Esophagus squamous epithelium (tissue), 5 donors: ENCODE results near the gene LILRB2. TPM values are rescaled to one million over a fixed set of nuclear protein-coding genes. Genes with fewer than 3 reads are reported as not detected.
A peak's percentile ranks its signal among the peaks of the same experiment; 100 is the strongest.
"Not testable (repeated sequence)": the region's sequence is repeated elsewhere in the genome, so short reads cannot be mapped to it uniquely, and the experiment has no call there.

Experiments
- DNase-seq: peaks from one replicate; lab custom pipeline; 2025; lab: John Stamatoyannopoulos, UW
- H3K27ac ChIP-seq, 4 donors: fragments of 200-600 bp; sonication (generic); one replicate each; pipeline ENCODE4 v1.5.1; 2016 to 2019; ENCODE audit warnings: mild to moderate bottlenecking in 1 of 4
- H3K27me3 ChIP-seq, 4 donors: fragments of 200-600 bp; sonication (generic); 1 replicate in 3 of 4; 2 replicates in 1 of 4; pipeline versions ENCODE4 v1.5.1 to v1.6.0; 2017 to 2021; ENCODE audit warnings: antibody characterized with exemption in 1 of 4
- H3K36me3 ChIP-seq, 3 donors: fragments of 200-600 bp; sonication (generic); one replicate each; pipeline ENCODE4 v1.5.1; 2016 to 2019
- H3K4me1 ChIP-seq, 3 donors: fragments of 200-600 bp; sonication (generic); one replicate each; pipeline ENCODE4 v1.5.1; 2017 to 2019
- H3K4me3 ChIP-seq, 4 donors: fragments of 200-600 bp; sonication (generic); 1 replicate in 3 of 4; 2 replicates in 1 of 4; pipeline ENCODE4 v1.5.1; 2016 to 2019; ENCODE audit warnings: mild to moderate bottlenecking in 2 of 4, moderate library complexity in 1 of 4
- H3K9me3 ChIP-seq, 3 donors: fragments of 200-600 bp; sonication (generic); one replicate each; pipeline ENCODE4 v1.5.1; 2016 to 2019
- CTCF ChIP-seq, 6 experiments: fragments of 450-650 bp in 4 of 6; fragments of 200-600 bp in 2 of 6; sonication (generic) in 2 of 6; IDR thresholded peaks; one replicate each; pipeline ENCODE4 v1.5.1; 2016 to 2019; ENCODE audit warnings: antibody characterized with exemption in 6 of 6, mild to moderate bottlenecking in 4 of 6, moderate library complexity in 4 of 6
- POLR2A ChIP-seq, 4 donors: fragments of 450-650 bp; IDR thresholded peaks; one replicate each; pipeline ENCODE4 v1.6.1; 2017; ENCODE audit warnings: antibody characterized with exemption in 4 of 4, mild to moderate bottlenecking in 4 of 4, moderate library complexity in 3 of 4
- WGBS, 2 donors: methylation state at CpG; one replicate each; pipeline ENCODE4 v1.1.5; 2018; 5-methylcytosine and 5-hydroxymethylcytosine counted together
- intact Hi-C: fragments of 100-400 bp; cut with DNase I; formaldehyde crosslinking; loops from one replicate; pipeline ENCODE4 v1.15.0; 2022
- total RNA-seq, 4 donors: library from RNA; depleted of rRNA; stranded (reverse); fragments of >200 nt; gene quantifications; one replicate each; pipeline ENCODE4 v1.1.0, GENCODE V29; 2016
- donor health status: DM: yes; HTN: yes; CAD: no.

Gene LILRB2
- total RNA-seq, 4 donors from 2014 or later: 0.40 to 1.9 (median 1.0) TPM; not detected in 1

GRCh38 chr19:54239491-54240371 is 41.2 kb downstream of the LILRB2 start:
- not testable (repeated sequence) for H3K27me3 ChIP-seq, H3K9me3 ChIP-seq, H3K36me3 ChIP-seq, DNase-seq, H3K4me1 ChIP-seq, H3K27ac ChIP-seq, H3K4me3 ChIP-seq
- intact Hi-C loops: loop anchor here (10.0 kb wide), 1 partner anchor 75 kb away; no protein-coding TSS in a partner anchor
- WGBS, 2 donors: 60 to 70% methylated on average over 2 to 3 of the region's 21 CpGs

GRCh38 chr19:54233941-54234340 is 47.0 kb downstream of the LILRB2 start:
- Histone ChIP-seq H3K27me3 (peaks cover 0 to 27% (median 0%) of the 10 kb centered on the region in 4 donors), H3K9me3 (no peaks in the 10 kb centered on the region), H3K36me3 (no peaks in the 10 kb centered on the region), H3K4me1 (no peaks in the 10 kb centered on the region), H3K27ac (no peak overlapping the region), H3K4me3 (no peak overlapping the region)
- intact Hi-C loops: loop anchor here (10.0 kb wide), 1 partner anchor 69 kb away; no protein-coding TSS in a partner anchor
- WGBS, 2 donors: 41 to 82% methylated on average over 3 to 5 of the region's 5 CpGs
- no peak for DNase-seq
- TF ChIP-seq CTCF (IDR thresholded peaks at IDR 0.05) (no peak), POLR2A (IDR thresholded peaks at IDR 0.05) (no peak)

GRCh38 chr19:54231077-54231931 is 49.6 kb downstream of the LILRB2 start:
- H3K36me3 ChIP-seq: no peaks in the 10 kb centered on the region
- no peak overlapping the region for H3K4me3 ChIP-seq
- H3K4me1 ChIP-seq: no peaks in the 10 kb centered on the region
- DNase-seq: no peak
- H3K27ac ChIP-seq: no peak overlapping the region
- intact Hi-C loops: loop anchor here (10.0 kb wide), 1 partner anchor 67 kb away; no protein-coding TSS in a partner anchor
- no peaks in the 10 kb centered on the region for H3K9me3 ChIP-seq
- WGBS, 2 donors: 15 to 18% methylated on average over 18 to 20 of the region's 21 CpGs
- TF ChIP-seq CTCF (IDR thresholded peaks at IDR 0.05) (peak; percentile 77 to 87 (median 85)), POLR2A (IDR thresholded peaks at IDR 0.05) (no peak)
- peaks cover 0 to 30% (median 0%) of the 10 kb centered on the region in 4 donors for H3K27me3 ChIP-seq

GRCh38 chr19:54230031-54230430 is 50.9 kb downstream of the LILRB2 start:
- 81 to 86% methylated on average over 7 of the region's 7 CpGs for WGBS, 2 donors
- TF ChIP-seq POLR2A (IDR thresholded peaks at IDR 0.05) (no peak), CTCF (IDR thresholded peaks at IDR 0.05) (no peak)
- H3K27me3 ChIP-seq: peaks cover 0 to 30% (median 0%) of the 10 kb centered on the region in 4 donors

GRCh38 chr19:54229146-54229545 is 51.8 kb downstream of the LILRB2 start:
- WGBS, 2 donors: 85 to 87% methylated on average over 8 of the region's 8 CpGs
- Histone ChIP-seq H3K4me1 (no peaks in the 10 kb centered on the region), H3K27me3 (peaks cover 0 to 26% (median 0%) of the 10 kb centered on the region in 4 donors), H3K9me3 (no peaks in the 10 kb centered on the region), H3K4me3 (no peak overlapping the region), H3K27ac (no peak overlapping the region), H3K36me3 (no peaks in the 10 kb centered on the region)
- TF ChIP-seq CTCF (IDR thresholded peaks at IDR 0.05): no peak
- no peak for TF ChIP-seq POLR2A (IDR thresholded peaks at IDR 0.05)
- intact Hi-C loops: no loop called here
- no peak for DNase-seq

More at GRCh38 chr19:54230031-54230430, 50.9 kb downstream of the LILRB2 start:
- Histone ChIP-seq H3K4me3 (no peak overlapping the region), H3K9me3 (no peaks in the 10 kb centered on the region), H3K36me3 (no peaks in the 10 kb centered on the region), H3K4me1 (no peaks in the 10 kb centered on the region), H3K27ac (no peak overlapping the region)
- no peak for DNase-seq
- intact Hi-C loops: loop anchor here (10.0 kb wide), 1 partner anchor 65 kb away; no protein-coding TSS in a partner anchor

GRCh38 chr19:54224619-54225018 is 56.3 kb downstream of the LILRB2 start:
- DNase-seq, H3K27ac ChIP-seq, H3K36me3 ChIP-seq, H3K9me3 ChIP-seq, H3K4me1 ChIP-seq, intact Hi-C loops, H3K4me3 ChIP-seq: not testable (repeated sequence)
- WGBS, 2 donors: 74 to 77% methylated on average over 5 to 7 of the region's 10 CpGs
- H3K27me3 ChIP-seq: peaks cover 0 to 21% (median 0%) of the 10 kb centered on the region in 4 donors

- H3K4me1 ChIP-seq, H3K27ac ChIP-seq, H3K4me3 ChIP-seq, H3K36me3 ChIP-seq, intact Hi-C loops, DNase-seq, H3K9me3 ChIP-seq: not testable (repeated sequence)
- H3K27me3 ChIP-seq: peaks cover 0 to 24% (median 0%) of the 10 kb centered on the region in 4 donors
- WGBS, 2 donors: 45 to 80% methylated on average over 1 to 5 of the region's 5 CpGs
Observed at GRCh38 chr19:54223937-54224281, 57.0 kb downstream of the LILRB2 start.
